GM12873 (cell line): Measurements from ENCODE around the gene SLIRP.

Experiments used
- CTCF ChIP-seq: IDR thresholded peaks from 2 replicates; pipeline ENCODE4 v1.5.1; 2012; ENCODE audit warnings: low read depth, mild to moderate bottlenecking, moderate library complexity, low read length, control low read depth; ENCODE audit not compliant: insufficient read depth; ENCODE audit errors: missing control alignments

The SLIRP gene

GRCh38 chr14:77746064-77746702, 38.3 kb downstream of the SLIRP start:
- no peak for TF ChIP-seq CTCF

- no peak for TF ChIP-seq CTCF
Observed at GRCh38 chr14:77752266-77752665, 44.4 kb downstream of the SLIRP start.

- TF ChIP-seq CTCF: no peak
Observed at GRCh38 chr14:77752799-77753516, 45.1 kb downstream of the SLIRP start.

- TF ChIP-seq CTCF: no peak
Observed at GRCh38 chr14:77760381-77761204, 52.7 kb downstream of the SLIRP start, which contains the start of gene SNW1. TSS of gene SNW1 (minus strand) at chr14:77761156. CDS start at chr14:77761127, 29 bp downstream.

GRCh38 chr14:77761205-77761931, 53.5 kb downstream of the SLIRP start:
- peak; percentile 26 for TF ChIP-seq CTCF

- TF ChIP-seq CTCF: no peak
Observed at GRCh38 chr14:77763316-77763715, 55.4 kb downstream of the SLIRP start.
